Epithelial cell of esophagus (primary cell): ENCODE data around the gene ZNF701.

Experiments used
- DNase-seq: peaks from one replicate; pipeline ENCODE4 v3.0.0; 2010; ENCODE audit warnings: low read depth
- H3K4me3 ChIP-seq: 2 replicates; pipeline ENCODE4 v1.5.1; 2011; ENCODE audit warnings: mild to moderate bottlenecking, low read length, control low read depth
- CTCF ChIP-seq: IDR thresholded peaks from 2 replicates; pipeline ENCODE4 v1.5.1; 2011; ENCODE audit warnings: low read depth, mild to moderate bottlenecking, low read length, control low read depth, inconsistent platforms; ENCODE audit not compliant: insufficient read depth; ENCODE audit errors: missing control alignments

ZNF701 gene

DNA sequence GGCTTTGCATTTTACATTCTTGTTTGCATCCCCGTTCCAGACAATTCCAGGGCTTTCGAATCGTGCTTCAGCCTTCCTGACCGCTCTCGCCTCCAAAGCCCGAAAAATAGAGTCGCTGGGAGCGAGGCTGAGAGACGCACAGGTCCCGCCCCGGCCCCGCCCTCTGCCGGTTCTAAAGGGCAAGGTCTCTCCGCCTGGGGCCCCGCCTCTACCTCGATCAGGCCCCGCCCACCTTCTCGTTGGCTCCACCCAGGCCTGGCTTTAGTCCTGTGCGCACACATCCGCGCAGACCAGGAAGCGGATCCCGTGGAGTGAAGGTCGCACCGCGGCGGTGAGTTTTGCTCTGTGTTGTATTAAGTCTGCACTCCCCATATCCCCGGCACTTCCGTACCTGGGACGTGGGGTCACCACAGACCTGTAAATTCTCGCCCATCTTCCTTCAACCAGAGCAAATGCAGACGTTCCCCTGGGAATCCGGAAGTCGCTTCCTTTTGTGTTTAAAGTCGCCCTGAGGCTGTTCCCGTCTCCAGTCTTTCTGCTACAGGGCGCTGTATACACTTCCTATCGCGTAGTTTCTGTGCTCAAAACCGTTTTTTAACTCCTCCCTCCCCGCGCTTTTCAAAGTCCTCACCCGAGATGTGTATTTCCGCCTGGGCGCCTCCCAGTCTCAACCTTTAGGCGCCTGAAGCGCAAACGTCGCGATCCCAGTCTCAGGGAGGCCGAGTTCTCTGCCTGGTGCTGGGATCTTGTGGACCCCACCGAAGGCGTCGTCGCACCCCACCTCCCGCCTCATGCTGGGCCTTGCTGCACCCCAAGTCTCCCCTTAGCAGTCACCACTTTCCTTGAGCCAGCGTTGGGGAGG, at the start of gene ZNF701:
TSS of gene ZNF701 (plus strand) at position 288 of the 862 bp plus-strand sequence. CDS start 3,861 bp downstream, outside the sequence.
- DNase-seq = peak; percentile 93
- no peak for TF ChIP-seq CTCF
- peak within 1 kb of the TSS; percentile 97 for H3K4me3 ChIP-seq

- no peak for TF ChIP-seq CTCF
- DNase-seq = no peak
- no peak overlapping the region for H3K4me3 ChIP-seq
These were observed 47.5 kb upstream of the ZNF701 start for GRCh38 chr19:52522551-52522950.

DNA sequence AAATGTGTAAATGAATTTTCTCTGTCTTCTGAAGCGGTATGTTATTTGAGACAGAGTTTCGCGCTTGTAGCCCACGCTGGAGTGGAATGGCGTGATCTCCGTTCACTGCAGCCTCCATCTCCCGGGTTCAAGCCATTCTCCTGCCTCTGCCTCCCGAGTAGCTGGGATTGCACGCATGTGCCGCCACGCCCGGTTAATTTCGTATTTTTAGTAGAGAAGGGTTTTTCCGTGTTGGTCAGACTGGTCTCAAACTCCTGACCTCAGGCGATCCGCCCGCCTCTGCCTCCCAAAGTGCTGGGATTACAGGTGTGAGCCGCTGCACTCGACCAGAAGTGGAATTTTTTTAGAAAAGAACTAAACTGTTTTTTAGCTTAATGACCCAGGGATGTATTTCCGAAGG, 46.0 kb upstream of the ZNF701 start:
- no peak overlapping the region for H3K4me3 ChIP-seq
- no peak for TF ChIP-seq CTCF
- no peak for DNase-seq

- peak within 1 kb of the TSS; percentile 81 for H3K4me3 ChIP-seq
- peak; percentile 52 for TF ChIP-seq CTCF
- peak; percentile 93 for DNase-seq
These were observed 42.7 kb upstream of the ZNF701 start, which contains the start of gene ZNF808 for GRCh38 chr19:52527134-52527955. Gene ZNF808 (plus strand): TSS chr19:52527668. CDS start chr19:52543285, 15,617 bp downstream.

DNA sequence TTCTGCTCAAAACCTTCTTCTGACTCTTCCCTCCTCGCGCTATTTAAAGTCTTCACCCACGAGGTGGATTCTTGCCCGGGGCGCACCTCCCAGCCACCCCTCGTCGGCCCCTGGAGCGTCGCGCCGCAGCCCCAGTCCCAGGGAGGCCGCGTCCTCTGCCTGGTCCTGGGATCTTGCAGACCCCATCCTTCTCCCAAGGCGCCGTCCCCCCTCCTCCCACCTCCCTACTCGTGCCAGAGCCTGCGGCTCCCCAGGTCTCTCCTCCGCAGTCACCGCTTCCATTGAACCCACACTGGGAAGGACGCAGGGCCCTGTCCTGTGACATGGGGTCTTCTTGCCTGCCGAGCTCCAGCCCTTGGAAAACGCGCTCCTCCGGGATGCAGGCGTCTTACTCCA, 42.1 kb upstream of the ZNF701 start:
- peak; percentile 3 for DNase-seq
- no peak for TF ChIP-seq CTCF
- peak overlapping the region; percentile 81 for H3K4me3 ChIP-seq

DNA sequence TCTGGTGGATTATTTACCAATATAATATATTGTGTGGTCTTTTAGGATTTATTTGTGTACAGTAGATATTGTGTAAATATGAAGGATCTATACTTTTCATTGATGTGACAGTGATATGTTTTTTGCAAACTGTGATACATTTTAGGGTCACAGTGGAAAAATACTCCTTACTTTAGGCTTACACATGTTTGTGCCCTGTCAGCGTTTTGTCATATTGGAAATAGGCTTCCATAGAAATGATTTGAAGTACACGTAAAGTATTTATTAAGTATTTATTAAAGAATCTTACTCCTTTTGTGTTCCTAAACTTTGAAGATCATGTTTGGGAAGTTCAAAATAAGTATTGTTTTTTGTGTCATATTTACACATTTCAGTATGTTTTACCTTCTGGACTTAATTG, 37.6 kb upstream of the ZNF701 start:
- no peak for DNase-seq
- H3K4me3 ChIP-seq = no peak overlapping the region
- TF ChIP-seq CTCF = no peak
